Germinal center (tissue), 1 donor: ENCODE measurements around the gene GNE.
"Not testable (repeated sequence)": the region's sequence is repeated elsewhere in the genome, so short reads cannot be mapped to it uniquely, and the experiment has no call there.

Experiments used
- DNase-seq: peaks from one replicate; pipeline ENCODE4 v3.0.0; 2012; ENCODE audit warnings: mixed read lengths, low spot score

Gene GNE

GRCh38 chr9:36258208-36258995 is at the start of gene GNE:
GNE (minus strand) TSS chr9:36258448; CDS start chr9:36249355, 9,093 bp downstream.
- DNase-seq: peak; percentile 94

GRCh38 chr9:36306471-36307306 is 48.4 kb upstream of the GNE start:
- no peak for DNase-seq

GRCh38 chr9:36304366-36304765 is 46.1 kb upstream of the GNE start:
- not testable (repeated sequence) for DNase-seq

- DNase-seq: no peak
Observed at GRCh38 chr9:36301227-36301626, 43.0 kb upstream of the GNE start.

- no peak for DNase-seq
Observed at GRCh38 chr9:36298566-36298965, 40.3 kb upstream of the GNE start.

- DNase-seq: no peak
Observed at GRCh38 chr9:36297798-36298197, 39.5 kb upstream of the GNE start.

GRCh38 chr9:36294996-36295395 is 36.7 kb upstream of the GNE start:
- DNase-seq: not testable (repeated sequence)

GRCh38 chr9:36293918-36294317 is 35.7 kb upstream of the GNE start:
- DNase-seq: no peak

- DNase-seq: no peak
Observed at GRCh38 chr9:36293171-36293570, 34.9 kb upstream of the GNE start.

GRCh38 chr9:36292641-36293040 is 34.4 kb upstream of the GNE start:
- DNase-seq: no peak

- no peak for DNase-seq
Observed at GRCh38 chr9:36290996-36291395, 32.7 kb upstream of the GNE start.

- no peak for DNase-seq
Observed at GRCh38 chr9:36289836-36290435, 31.7 kb upstream of the GNE start.

- DNase-seq: no peak
Observed at GRCh38 chr9:36288070-36288469, 29.8 kb upstream of the GNE start.

- no peak for DNase-seq
Observed at GRCh38 chr9:36286388-36286787, 28.1 kb upstream of the GNE start.

- DNase-seq: no peak
Observed at GRCh38 chr9:36284226-36284625, 26.0 kb upstream of the GNE start.

GRCh38 chr9:36282275-36282674 is 24.0 kb upstream of the GNE start:
- no peak for DNase-seq

- no peak for DNase-seq
Observed at GRCh38 chr9:36280989-36281388, 22.7 kb upstream of the GNE start.

- DNase-seq: no peak
Observed at GRCh38 chr9:36278243-36278642, 20.0 kb upstream of the GNE start.

- DNase-seq: no peak
Observed at GRCh38 chr9:36276781-36277181, 18.5 kb upstream of the GNE start.

GRCh38 chr9:36276254-36276653 is 18.0 kb upstream of the GNE start:
- no peak for DNase-seq

GRCh38 chr9:36275060-36275459 is 16.8 kb upstream of the GNE start:
- DNase-seq: no peak

- not testable (repeated sequence) for DNase-seq
Observed at GRCh38 chr9:36273354-36273753, 15.1 kb upstream of the GNE start.

- no peak for DNase-seq
Observed at GRCh38 chr9:36268007-36268427, 9.8 kb upstream of the GNE start.
